Measurements from ENCODE around the gene SIRPB2.

Gene SIRPB2

DNA sequence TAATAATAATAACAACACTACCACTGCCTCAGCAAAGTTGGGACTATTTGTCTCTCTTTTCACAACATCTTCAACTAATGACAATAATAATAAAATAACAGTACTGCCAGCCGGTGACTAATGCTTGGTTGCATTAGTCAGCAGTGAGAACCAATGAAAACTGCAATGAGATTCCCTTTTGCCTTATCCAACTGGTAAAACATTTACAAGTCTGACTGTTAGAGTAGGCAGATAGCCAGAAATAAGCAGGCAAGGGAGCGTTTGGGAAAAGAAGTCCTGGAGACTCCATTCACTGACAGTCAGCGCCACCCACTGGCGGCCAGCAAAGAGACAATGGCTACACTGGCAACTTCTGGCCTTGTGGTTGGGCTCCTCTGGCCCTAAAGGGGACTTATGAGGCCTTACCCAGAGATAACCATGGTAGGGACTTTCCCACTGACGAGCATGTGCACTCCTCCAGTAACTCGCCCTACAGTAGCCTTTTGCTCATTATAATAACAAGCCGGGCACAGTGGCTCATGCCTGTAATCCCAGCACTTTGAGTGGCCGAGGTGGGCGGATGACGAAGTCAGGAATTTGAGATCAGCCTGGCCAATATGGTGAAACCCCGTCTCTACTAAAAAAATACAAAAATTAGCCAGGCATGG, 21.2 kb downstream of the SIRPB2 start:
- DNase-seq = peak; percentile 90

DNA sequence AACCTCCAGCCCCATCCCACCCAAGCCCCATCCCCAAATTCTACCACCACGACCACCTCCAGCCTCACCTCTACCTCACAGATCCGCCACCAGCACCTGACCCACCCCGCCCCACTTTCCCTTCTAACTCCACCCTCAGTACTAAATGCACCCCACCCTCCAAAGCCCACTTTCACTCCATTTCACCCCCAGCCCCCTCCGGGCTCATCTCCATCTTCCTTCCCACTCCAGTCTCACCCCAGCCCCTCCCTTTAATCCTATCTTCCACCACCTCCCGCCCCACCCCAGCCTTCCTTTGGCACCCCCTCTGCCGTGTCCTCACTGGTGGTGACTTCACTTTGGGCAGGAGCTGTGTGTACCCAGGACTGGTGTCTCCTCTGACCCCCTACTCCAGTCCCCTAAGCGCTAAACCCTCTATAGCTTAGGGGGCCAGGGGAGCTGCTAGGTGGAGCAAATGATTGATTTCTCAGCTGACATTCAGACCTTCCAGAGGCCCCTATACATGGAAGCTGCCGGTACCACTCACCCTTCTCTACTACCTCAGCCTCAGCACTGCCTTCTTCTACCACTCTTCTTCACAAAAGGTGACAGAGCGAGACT, 21.8 kb downstream of the SIRPB2 start:
- DNase-seq = no peak

DNA sequence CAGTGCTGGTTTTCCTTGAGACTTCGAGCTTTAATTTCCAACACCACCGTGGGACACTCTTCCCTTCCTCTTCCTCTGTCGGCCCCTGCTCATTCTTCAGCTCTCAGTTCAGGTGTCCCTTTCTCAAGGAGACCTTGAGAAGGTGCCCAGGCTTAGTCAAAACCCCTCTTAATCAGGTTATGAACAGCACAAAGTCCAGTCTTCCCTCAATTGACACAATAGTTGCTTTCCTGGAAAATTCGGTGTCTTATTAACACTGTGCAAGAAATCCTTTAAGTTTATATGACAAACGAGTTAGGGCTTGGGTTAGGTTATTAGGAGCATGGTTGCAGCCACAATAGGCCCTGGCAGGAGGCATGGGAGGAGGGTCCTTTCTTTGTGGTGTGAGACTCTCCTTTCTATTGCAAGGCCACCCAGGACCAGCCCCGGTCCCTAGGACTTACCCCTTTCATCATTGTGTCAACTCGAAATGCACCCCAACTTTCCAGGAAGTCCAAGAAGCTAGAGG, 23.0 kb downstream of the SIRPB2 start:
- no peak for DNase-seq

DNA sequence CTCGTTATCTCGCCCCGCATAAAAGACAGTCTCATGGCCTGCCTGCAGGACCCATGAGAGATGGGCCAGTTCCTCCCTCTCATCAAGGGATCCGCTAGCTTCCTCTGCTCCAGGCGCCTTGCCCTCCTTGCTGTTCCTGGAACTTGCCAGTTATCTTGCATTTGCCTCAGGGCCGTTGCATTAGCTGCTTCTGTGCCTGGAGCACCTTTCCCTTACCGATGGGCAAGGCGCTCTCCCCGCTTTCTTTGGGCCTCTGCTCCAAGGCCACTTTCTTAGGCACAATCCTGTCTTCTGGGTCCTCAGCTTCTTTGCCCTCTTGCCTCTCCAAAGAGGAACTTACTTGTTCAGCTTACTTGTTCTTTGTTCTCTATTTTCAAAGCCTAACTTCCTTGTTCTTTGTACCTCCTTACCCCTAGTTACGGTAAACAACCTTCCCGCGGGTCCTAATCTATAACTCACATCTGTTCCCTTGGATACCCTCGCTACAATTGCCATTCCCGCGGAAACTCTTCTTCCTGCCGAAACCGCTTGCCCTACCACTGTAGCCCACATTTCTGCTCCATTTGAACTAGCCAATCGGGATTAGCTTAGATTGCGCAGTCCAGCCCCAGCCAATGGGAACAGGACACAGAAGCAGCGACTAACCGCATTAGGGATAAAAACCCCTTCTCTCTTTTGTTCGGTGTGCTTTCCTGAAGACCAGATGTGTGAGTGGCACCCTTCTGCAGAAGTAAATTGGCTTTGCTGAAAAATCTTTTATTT, 23.7 kb downstream of the SIRPB2 start:
- DNase-seq = no peak

DNA sequence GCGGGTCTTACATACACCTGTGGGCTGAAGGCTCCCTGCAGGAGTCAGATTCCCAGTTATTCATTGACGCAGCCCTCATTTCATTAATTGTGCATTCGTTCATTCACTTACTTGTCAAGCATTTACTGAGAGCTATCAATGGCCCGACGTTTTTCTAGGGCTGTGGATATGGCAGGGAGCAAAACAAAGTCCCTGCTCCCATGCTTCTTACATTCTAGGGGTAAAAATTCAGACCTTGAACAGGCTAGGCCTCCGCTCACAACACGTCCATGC, 24.2 kb downstream of the SIRPB2 start:
- DNase-seq = no peak

DNA sequence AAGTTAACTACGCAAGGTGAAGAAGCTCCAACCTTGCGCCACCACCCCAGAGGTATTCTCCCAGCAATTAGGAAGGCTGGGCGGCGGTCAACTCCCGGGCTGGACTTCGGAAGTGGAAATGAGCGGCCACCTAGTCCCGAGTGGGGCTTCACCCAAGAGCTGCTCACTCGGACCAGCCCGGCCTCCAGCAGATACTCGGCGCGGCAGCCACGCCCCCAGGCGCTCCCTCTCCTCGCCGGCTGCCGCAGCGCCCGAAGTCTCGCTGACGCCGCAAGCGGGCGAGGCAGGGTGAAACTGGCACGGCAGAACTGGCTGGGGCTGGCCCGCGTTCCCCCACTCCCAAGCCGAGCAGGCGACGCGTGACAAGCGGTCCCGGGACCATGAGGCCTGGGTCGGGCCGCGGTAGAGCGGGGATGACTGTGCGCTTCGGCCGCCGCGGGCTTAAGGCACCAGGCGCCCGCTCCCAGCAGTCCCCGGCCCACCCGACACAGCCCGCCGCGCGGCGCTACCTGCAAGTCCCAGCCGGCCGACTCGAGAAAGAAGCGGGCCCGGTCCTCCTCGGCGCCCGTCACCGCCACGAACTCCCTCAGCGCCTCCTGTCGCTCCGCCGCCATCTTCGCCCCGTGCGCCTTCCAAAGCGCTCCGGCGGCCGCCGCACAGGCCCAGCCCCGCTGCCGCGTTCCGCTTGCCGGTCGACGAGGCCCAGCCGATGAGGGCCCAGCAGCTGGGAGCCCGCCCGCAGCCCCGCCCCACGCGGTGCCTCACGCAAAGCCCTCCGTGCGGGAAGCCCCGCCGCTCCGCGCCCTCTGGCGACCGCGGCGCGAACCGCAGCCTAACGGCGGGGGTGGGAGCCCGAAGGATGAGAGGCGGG, 24.8 kb downstream of the SIRPB2 start, which contains the start of gene NSFL1C:
Gene NSFL1C, minus strand, starts transcription at position 639 of the 871 bp plus-strand sequence. Its CDS starts 25 bp downstream, at position 614.
- peak; percentile 91 for DNase-seq

DNA sequence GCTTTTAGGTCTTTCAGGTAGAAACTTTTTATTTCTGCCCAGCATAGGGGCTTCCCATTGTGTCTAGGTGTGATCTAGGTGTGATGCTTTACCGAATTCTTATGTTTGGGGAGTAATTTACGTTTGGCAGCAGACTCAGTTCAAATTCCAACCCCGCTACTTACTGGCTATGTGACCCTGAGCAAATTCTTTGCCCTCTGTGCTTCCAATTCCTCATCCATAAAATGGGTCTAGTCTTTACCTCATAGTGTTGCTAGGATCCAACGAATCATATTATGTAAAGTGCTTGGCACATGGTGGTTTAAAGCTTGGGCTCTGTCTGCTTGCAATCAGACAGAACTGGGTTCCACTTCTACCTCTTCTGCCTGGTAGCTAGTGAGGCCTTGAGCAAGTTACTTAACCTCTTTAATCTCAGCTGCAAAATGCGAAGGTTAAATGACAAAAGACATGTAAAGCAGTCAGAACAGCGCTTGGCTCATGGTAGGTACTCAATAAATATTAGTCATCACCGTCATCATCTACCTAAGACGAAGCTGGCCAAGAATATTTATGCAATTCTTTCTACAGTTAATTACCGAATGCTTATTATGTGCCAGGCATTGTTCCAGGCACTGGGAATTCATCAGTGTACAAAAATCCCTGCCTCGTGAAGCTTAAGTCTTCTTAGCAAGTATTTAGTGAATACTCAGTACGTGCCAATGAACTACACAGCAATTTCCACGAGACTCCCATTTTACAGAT, 25.6 kb downstream of the SIRPB2 start:
- no peak for DNase-seq

DNA sequence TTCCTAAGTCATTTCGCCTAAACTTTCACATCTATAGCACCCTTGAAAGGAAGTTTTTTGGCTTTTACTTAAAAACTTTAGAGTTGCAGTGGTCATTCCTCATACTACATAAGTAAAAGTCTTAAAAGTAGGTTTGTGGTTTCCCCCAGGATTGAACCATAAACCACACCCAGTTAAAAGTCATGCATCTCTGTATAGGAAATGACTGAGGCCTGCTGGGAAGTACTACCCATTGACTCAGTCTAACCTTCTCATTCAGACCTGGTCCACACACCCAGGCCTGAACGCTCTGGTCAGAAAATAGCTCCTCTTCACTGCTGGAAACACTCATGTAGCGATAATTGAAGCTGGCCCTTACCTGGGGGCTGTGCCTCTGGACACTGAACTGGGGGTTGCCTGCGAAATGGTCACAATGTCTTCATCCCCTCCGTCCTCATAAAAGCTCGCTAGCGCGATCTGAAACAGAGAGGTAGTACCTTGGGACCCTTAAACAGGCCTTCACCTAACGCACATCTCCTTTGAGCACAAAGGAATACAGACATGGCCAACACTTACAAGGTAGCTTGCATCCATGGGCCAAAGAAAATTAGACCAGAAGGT, 27.1 kb downstream of the SIRPB2 start:
- DNase-seq = no peak

DNA sequence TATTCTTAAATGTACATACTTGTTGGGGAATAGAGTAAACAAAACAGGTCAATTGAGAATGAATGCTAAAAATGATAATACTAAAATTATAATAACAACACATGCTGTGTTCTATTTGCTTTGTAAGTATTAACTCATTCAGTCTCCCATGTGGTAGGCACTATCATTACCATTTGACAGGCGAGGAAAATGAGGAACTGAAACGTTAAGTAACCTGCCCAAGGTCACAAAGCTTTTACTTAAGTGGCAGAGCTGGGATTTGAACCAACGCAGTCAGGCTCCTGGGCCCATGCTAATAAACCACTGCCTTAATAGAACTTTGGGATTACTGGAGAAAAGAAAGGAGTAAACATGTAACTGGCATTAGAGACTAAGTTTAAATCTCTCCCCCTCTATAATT, 28.4 kb downstream of the SIRPB2 start:
- no peak for DNase-seq

DNA sequence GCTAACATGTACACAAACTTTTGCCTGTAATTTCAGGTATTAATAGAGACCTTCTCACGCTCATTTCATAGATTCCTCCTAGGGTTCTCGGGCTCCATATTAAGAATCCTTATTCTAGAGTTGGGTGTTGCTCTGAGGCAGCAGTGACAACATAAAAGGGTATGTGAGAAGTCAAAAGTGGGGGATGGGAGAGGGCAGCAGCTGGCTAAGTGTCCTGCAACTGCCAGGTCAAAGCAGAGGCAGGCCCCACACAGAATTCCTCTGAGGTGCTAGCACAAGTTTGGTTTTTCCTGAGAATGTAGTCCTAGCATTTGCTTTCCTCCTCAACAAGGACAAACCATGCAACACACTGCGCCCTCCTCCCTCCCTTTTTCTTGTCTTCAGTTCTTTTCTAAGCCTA, 29.2 kb downstream of the SIRPB2 start:
- DNase-seq = no peak

DNA sequence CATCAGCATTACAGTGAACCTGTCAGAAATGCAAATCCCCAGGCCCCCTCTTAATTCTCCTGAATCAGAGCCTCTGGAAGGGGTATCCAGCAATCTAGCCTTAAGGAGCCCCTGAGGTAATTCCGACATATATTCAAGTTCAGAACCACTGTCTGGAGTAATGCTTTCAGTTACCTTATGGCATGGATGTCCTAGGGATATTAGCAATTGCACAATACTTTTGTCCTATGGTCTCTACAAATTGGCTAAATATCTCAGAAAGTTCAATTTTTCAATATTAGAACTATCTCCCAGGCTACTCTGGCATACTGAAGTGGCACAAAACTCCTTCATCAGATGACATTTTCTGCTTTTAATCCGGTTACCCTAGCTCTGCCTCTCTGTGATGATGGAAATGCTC, 30.9 kb downstream of the SIRPB2 start:
- DNase-seq = no peak

DNA sequence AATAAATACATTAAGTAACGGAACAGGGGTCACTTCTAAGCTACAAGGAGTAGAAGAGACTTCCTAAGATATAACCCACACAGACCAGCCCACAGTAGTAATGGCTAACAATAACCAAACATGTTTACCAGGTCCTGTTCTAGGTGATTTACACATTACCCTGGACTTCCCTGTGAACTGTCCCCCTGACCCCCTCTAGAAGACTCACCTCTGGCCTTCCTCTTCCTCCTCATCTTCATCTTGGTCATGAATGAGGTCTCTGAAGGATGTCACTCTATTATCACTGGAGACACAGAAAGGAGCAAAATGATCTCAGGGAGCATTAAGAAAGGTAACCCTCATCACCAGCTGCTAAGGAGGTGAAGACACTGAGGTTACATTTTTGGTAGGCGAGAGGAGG, 33.2 kb downstream of the SIRPB2 start:
- no peak for DNase-seq

DNA sequence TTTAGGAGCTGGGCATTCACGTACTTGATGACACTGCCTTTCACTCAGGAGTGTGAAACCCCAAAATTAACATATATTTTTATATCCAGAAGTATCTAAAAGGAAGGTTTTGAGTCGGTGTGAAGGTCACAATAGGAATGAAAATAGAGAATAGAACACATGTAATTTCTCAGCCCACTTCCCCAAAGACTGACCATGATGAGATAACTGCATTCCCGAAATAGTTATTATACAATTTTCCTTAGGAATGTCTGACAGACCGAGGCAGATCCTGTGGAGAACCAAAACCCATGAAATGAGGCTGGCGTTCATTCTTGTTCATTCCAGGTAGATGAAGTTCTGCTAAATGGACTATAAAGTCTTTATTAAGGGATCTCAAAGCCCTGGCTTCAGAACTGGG, 34.9 kb downstream of the SIRPB2 start:
- DNase-seq = no peak

DNA sequence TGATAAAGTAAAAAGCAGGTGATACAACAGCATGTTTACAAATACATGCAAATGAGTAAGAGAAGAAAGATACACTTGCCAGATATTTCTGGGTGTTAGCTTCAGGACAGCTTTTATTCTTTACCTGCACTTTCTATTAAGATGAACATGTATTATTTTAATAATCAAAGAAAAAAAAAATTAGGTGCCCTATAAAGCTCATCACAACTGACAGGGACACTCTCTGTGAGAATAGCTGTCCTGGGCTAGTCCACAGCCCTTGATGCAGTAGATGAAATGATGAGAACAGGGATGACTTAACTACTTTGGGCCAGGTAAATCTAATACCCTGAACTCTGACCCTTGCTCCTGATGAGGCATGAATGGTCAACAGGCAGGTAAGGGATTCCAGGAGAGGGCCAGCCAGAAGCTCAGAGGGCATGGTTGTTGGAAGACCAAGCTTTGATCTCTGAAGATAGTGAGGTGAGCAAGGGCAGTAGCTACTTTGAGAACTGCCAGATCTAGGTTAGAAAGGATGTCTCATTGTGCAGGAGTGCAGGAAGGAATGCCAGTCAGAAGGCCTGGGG, 40.2 kb downstream of the SIRPB2 start:
- no peak for DNase-seq

DNA sequence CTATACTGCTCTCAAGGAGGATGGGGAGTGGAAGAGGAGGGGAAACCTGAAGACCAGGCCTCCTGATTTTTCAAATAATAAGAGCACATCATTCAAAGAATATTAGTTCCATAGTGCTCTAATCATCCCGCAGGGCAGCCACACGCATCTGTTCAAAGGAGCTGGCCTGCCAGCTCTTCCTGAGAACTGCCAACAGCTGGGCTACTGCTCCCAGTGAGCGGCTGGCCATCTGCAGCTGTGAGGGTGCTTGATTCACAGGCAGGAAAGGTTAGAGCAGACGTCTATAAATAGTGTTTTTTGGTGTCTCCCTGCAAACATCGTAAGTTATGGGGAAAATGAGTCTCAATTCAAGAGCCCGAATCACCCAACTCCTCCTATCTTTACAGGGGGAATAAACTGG, 41.9 kb downstream of the SIRPB2 start:
- no peak for DNase-seq

DNA sequence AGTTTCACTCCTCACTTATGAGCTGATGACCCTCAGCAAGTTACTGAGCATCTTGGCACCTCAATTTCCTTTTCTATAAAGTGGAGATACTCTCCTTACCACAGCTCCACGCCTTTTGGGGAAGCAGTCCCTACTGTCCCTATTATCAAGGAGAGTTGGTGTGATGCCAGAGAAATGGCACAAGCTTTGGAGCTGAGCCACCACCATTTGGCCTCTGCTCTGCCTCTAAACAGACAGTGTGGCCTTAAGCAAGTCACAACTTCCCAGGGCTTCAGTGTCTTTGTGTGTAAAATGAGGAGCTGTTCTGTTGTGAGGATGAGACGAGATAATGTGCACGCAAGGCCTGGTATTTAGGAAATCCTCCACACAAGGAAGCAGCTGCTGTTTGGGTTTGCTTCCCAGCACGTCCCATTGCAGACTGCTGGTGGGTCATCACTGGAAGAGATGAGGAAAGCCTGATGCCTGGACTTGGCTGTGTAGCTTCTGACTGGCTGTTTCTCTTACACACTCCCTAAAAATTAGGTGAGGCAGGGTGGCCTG, 43.1 kb downstream of the SIRPB2 start:
- DNase-seq = no peak

DNA sequence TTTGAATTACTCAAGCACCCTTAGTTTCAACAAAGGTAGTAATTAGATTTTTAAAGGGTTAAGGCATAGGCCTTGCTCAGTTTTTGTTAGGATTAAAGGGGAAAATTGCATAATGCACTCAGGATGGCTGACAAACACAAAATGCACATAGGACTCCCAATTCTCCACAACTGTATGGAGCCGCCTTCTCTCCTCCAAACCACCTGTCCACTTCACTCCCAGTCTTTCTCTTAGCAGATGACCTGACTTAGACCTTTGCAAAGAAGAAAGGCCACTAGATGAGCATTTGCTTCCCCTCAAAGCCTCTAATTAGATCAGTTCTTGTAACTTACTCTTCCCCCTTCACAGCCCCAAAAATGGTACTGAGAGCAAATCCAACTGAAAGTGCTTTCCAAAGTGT, 44.7 kb downstream of the SIRPB2 start:
- DNase-seq = no peak

DNA sequence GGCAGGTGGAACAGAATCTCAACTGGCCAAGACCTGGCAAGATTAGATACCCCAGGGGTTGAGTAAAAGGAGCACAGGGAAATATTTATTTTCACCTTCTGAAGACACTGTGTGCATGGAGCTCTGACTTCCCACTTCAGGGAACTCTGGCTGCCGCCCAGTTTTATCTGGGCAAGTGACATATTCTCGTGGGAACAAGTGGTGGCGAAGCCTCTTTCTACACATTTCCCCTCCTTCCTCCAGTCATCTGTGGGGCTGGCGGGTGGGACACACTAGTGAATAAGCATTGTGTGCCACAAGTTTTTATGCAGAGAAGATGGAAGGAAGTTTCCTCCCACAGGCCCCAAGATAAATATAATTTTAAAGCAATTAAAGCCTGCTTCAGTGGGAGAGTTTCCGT, 48.1 kb downstream of the SIRPB2 start:
- DNase-seq = no peak

DNA sequence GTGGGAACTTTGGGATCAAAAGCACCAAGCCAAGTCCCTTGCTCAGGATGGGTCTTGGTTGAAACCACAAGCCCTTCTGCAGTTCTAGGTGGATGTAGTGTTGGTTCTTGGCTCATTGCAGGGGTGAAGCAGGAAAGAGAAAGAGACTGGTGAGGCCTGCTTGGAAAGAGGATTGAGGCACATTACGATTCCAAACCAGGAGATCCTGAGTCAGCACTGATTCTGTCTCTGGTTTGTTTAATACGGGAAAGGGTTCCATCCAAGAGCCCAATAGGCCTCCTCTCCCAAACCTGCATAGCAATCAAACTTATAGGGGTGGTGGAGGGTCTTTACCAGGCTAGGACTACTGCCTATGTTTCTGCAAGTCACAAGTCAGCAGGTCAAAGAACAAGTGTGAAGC, 48.9 kb downstream of the SIRPB2 start:
- DNase-seq = no peak

DNA sequence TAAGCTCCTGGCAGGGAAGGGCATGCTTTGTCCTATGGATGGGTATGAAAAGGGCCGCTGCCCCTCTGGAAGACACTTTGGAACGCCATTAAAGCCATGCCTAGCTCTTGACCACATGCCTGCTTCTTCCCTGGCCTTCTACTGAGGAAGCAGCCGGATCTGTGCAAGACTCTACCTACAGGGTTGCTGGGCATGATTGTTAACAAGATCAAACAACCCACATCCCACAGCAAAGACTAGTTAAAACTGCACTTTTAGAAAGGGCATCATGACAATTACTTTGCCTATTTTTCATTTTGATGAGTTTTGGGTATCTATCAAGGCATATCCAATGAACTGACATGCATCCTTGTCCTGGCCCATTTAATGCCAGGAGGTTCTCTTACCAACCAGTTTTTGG, 50.1 kb downstream of the SIRPB2 start:
- no peak for DNase-seq

DNA sequence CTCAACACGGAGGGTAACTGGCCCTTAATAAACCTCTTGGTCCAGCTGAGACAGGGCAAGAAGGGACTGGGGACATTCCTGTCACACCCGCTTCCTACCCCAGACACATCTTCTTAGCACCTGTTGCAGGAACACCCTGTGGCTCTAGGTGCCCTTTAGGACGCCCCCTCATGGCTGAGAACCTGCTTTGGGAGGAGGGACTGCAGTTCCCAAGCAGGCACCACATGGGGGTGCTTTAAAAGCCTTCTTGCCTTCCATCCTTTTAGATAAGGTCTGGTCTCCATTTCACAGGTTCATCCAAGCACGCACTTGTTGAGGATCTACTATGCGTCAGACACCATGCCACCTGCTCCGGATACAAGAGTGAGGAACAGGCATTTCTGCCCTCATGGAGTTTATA, 51.2 kb downstream of the SIRPB2 start:
- DNase-seq = peak; percentile 31

DNA sequence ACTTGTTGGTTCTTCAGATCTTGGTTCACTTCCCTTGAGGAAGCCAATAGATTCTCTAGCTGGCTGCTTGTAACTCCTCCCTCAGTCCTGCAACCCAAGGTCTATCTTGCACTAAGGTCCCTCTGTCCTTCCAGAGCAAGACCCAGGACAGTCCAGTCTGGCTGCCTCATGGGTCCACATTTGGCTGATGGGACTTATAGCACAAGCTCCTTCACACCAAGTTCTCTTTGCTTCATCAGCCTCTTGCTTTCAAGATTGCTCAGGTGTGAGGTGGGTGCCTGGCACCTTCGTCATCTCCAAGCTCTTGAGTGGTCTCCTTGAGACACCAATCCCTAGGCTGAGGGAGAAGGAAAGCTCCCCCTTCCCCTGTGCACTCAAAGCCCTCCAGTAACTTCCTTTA, 52.9 kb downstream of the SIRPB2 start:
- no peak for DNase-seq
